ENCODE measurements around the gene MCOLN2.
"Not testable (repeated sequence)": the region's sequence is repeated elsewhere in the genome, so short reads cannot be mapped to it uniquely, and the experiment has no call there.

MCOLN2 gene

GRCh38 chr1:84986561-84986960, 10.4 kb downstream of the MCOLN2 start:
- not testable (repeated sequence) for DNase-seq; H3K9me3 ChIP-seq (ENCODE audit: control insufficient read depth, low read length); H3K27ac ChIP-seq (ENCODE audit: insufficient read depth, low read length, poor library complexity, severe bottlenecking); H3K27me3 ChIP-seq (replicated peaks; ENCODE audit: control insufficient read depth, insufficient read depth, low read length, poor library complexity, severe bottlenecking); H3K4me3 ChIP-seq (ENCODE audit: insufficient read depth, low read depth, low read length, poor library complexity, severe bottlenecking); H3K36me3 ChIP-seq (ENCODE audit: control insufficient read depth, insufficient read depth, low read length); H3K4me1 ChIP-seq (ENCODE audit: control insufficient read depth, insufficient read depth, low read length, poor library complexity, severe bottlenecking)

GRCh38 chr1:84985365-84985764, 11.5 kb downstream of the MCOLN2 start:
- Histone ChIP-seq H3K27me3 (replicated peaks; ENCODE audit: control insufficient read depth, insufficient read depth, low read length, poor library complexity, severe bottlenecking) (peaks cover 3% of the 10 kb centered on the region), H3K4me3 (ENCODE audit: insufficient read depth, low read depth, low read length, poor library complexity, severe bottlenecking) (no peak overlapping the region), H3K27ac (ENCODE audit: insufficient read depth, low read length, poor library complexity, severe bottlenecking) (no peak overlapping the region), H3K9me3 (ENCODE audit: control insufficient read depth, low read length) (no peaks in the 10 kb centered on the region), H3K36me3 (ENCODE audit: control insufficient read depth, insufficient read depth, low read length) (no peaks in the 10 kb centered on the region), H3K4me1 (ENCODE audit: control insufficient read depth, insufficient read depth, low read length, poor library complexity, severe bottlenecking) (no peaks in the 10 kb centered on the region)
- DNase-seq = no peak

- Histone ChIP-seq H3K9me3 (ENCODE audit: control insufficient read depth, low read length) (no peaks in the 10 kb centered on the region), H3K36me3 (ENCODE audit: control insufficient read depth, insufficient read depth, low read length) (no peaks in the 10 kb centered on the region), H3K4me3 (ENCODE audit: insufficient read depth, low read depth, low read length, poor library complexity, severe bottlenecking) (no peak overlapping the region), H3K4me1 (ENCODE audit: control insufficient read depth, insufficient read depth, low read length, poor library complexity, severe bottlenecking) (no peaks in the 10 kb centered on the region), H3K27ac (ENCODE audit: insufficient read depth, low read length, poor library complexity, severe bottlenecking) (no peak overlapping the region), H3K27me3 (replicated peaks; ENCODE audit: control insufficient read depth, insufficient read depth, low read length, poor library complexity, severe bottlenecking) (no peaks in the 10 kb centered on the region)
- DNase-seq = no peak
These were observed 14.5 kb downstream of the MCOLN2 start for GRCh38 chr1:84982395-84982794.

GRCh38 chr1:84975035-84975434, 21.9 kb downstream of the MCOLN2 start:
- no peaks in the 10 kb centered on the region for H3K27me3 ChIP-seq (replicated peaks; ENCODE audit: control insufficient read depth, insufficient read depth, low read length, poor library complexity, severe bottlenecking)
- DNase-seq = no peak
- H3K9me3 ChIP-seq (ENCODE audit: control insufficient read depth, low read length) = no peaks in the 10 kb centered on the region
- no peak overlapping the region for H3K27ac ChIP-seq (ENCODE audit: insufficient read depth, low read length, poor library complexity, severe bottlenecking)
- H3K36me3 ChIP-seq (ENCODE audit: control insufficient read depth, insufficient read depth, low read length) = no peaks in the 10 kb centered on the region
- no peaks in the 10 kb centered on the region for H3K4me1 ChIP-seq (ENCODE audit: control insufficient read depth, insufficient read depth, low read length, poor library complexity, severe bottlenecking)
- H3K4me3 ChIP-seq (ENCODE audit: insufficient read depth, low read depth, low read length, poor library complexity, severe bottlenecking) = no peak overlapping the region

GRCh38 chr1:84973498-84974334, 23.2 kb downstream of the MCOLN2 start:
- no peaks in the 10 kb centered on the region for H3K9me3 ChIP-seq (ENCODE audit: control insufficient read depth, low read length)
- DNase-seq = no peak
- no peaks in the 10 kb centered on the region for H3K27me3 ChIP-seq (replicated peaks; ENCODE audit: control insufficient read depth, insufficient read depth, low read length, poor library complexity, severe bottlenecking)
- no peaks in the 10 kb centered on the region for H3K36me3 ChIP-seq (ENCODE audit: control insufficient read depth, insufficient read depth, low read length)
- H3K4me1 ChIP-seq (ENCODE audit: control insufficient read depth, insufficient read depth, low read length, poor library complexity, severe bottlenecking) = no peaks in the 10 kb centered on the region
- no peak overlapping the region for H3K27ac ChIP-seq (ENCODE audit: insufficient read depth, low read length, poor library complexity, severe bottlenecking)
- H3K4me3 ChIP-seq (ENCODE audit: insufficient read depth, low read depth, low read length, poor library complexity, severe bottlenecking) = no peak overlapping the region

GRCh38 chr1:84972377-84972987, 24.4 kb downstream of the MCOLN2 start:
- no peaks in the 10 kb centered on the region for H3K36me3 ChIP-seq (ENCODE audit: control insufficient read depth, insufficient read depth, low read length)
- H3K27me3 ChIP-seq (replicated peaks; ENCODE audit: control insufficient read depth, insufficient read depth, low read length, poor library complexity, severe bottlenecking) = no peaks in the 10 kb centered on the region
- no peaks in the 10 kb centered on the region for H3K4me1 ChIP-seq (ENCODE audit: control insufficient read depth, insufficient read depth, low read length, poor library complexity, severe bottlenecking)
- H3K27ac ChIP-seq (ENCODE audit: insufficient read depth, low read length, poor library complexity, severe bottlenecking) = no peak overlapping the region
- H3K9me3 ChIP-seq (ENCODE audit: control insufficient read depth, low read length) = no peaks in the 10 kb centered on the region
- H3K4me3 ChIP-seq (ENCODE audit: insufficient read depth, low read depth, low read length, poor library complexity, severe bottlenecking) = no peak overlapping the region
- no peak for DNase-seq

- no peak for DNase-seq
- H3K9me3 ChIP-seq (ENCODE audit: control insufficient read depth, low read length) = no peaks in the 10 kb centered on the region
- no peaks in the 10 kb centered on the region for H3K36me3 ChIP-seq (ENCODE audit: control insufficient read depth, insufficient read depth, low read length)
- no peaks in the 10 kb centered on the region for H3K27me3 ChIP-seq (replicated peaks; ENCODE audit: control insufficient read depth, insufficient read depth, low read length, poor library complexity, severe bottlenecking)
- no peak overlapping the region for H3K4me3 ChIP-seq (ENCODE audit: insufficient read depth, low read depth, low read length, poor library complexity, severe bottlenecking)
- no peaks in the 10 kb centered on the region for H3K4me1 ChIP-seq (ENCODE audit: control insufficient read depth, insufficient read depth, low read length, poor library complexity, severe bottlenecking)
- H3K27ac ChIP-seq (ENCODE audit: insufficient read depth, low read length, poor library complexity, severe bottlenecking) = no peak overlapping the region
These were observed 25.0 kb downstream of the MCOLN2 start for GRCh38 chr1:84971957-84972356.

- Histone ChIP-seq H3K9me3 (ENCODE audit: control insufficient read depth, low read length) (no peaks in the 10 kb centered on the region), H3K4me1 (ENCODE audit: control insufficient read depth, insufficient read depth, low read length, poor library complexity, severe bottlenecking) (no peaks in the 10 kb centered on the region), H3K36me3 (ENCODE audit: control insufficient read depth, insufficient read depth, low read length) (no peaks in the 10 kb centered on the region), H3K4me3 (ENCODE audit: insufficient read depth, low read depth, low read length, poor library complexity, severe bottlenecking) (no peak overlapping the region), H3K27ac (ENCODE audit: insufficient read depth, low read length, poor library complexity, severe bottlenecking) (no peak overlapping the region), H3K27me3 (replicated peaks; ENCODE audit: control insufficient read depth, insufficient read depth, low read length, poor library complexity, severe bottlenecking) (no peaks in the 10 kb centered on the region)
- no peak for DNase-seq
These were observed 27.2 kb downstream of the MCOLN2 start for GRCh38 chr1:84969489-84970250.

- no peak overlapping the region for H3K4me3 ChIP-seq (ENCODE audit: insufficient read depth, low read depth, low read length, poor library complexity, severe bottlenecking)
- no peaks in the 10 kb centered on the region for H3K4me1 ChIP-seq (ENCODE audit: control insufficient read depth, insufficient read depth, low read length, poor library complexity, severe bottlenecking)
- no peaks in the 10 kb centered on the region for H3K36me3 ChIP-seq (ENCODE audit: control insufficient read depth, insufficient read depth, low read length)
- no peaks in the 10 kb centered on the region for H3K27me3 ChIP-seq (replicated peaks; ENCODE audit: control insufficient read depth, insufficient read depth, low read length, poor library complexity, severe bottlenecking)
- H3K27ac ChIP-seq (ENCODE audit: insufficient read depth, low read length, poor library complexity, severe bottlenecking) = no peak overlapping the region
- no peak for DNase-seq
- no peaks in the 10 kb centered on the region for H3K9me3 ChIP-seq (ENCODE audit: control insufficient read depth, low read length)
These were observed 28.0 kb downstream of the MCOLN2 start for GRCh38 chr1:84968865-84969264.

- Histone ChIP-seq H3K27ac (ENCODE audit: insufficient read depth, low read length, poor library complexity, severe bottlenecking) (no peak overlapping the region), H3K4me3 (ENCODE audit: insufficient read depth, low read depth, low read length, poor library complexity, severe bottlenecking) (no peak overlapping the region), H3K27me3 (replicated peaks; ENCODE audit: control insufficient read depth, insufficient read depth, low read length, poor library complexity, severe bottlenecking) (no peaks in the 10 kb centered on the region), H3K4me1 (ENCODE audit: control insufficient read depth, insufficient read depth, low read length, poor library complexity, severe bottlenecking) (no peaks in the 10 kb centered on the region), H3K36me3 (ENCODE audit: control insufficient read depth, insufficient read depth, low read length) (no peaks in the 10 kb centered on the region), H3K9me3 (ENCODE audit: control insufficient read depth, low read length) (no peaks in the 10 kb centered on the region)
- no peak for DNase-seq
These were observed 28.8 kb downstream of the MCOLN2 start for GRCh38 chr1:84968101-84968500.
